GM10248 (cell line): ENCODE measurements around the gene CCDC34.

ENCODE experiments used
- CTCF ChIA-PET: fragments of 300-600 bp; sonication (Branson Sonifier 250); formaldehyde crosslinking; extraction: SDS; loops from one replicate; lab custom pipeline; 2021; ENCODE audit warnings: antibody characterized with exemption; lab: Yijun Ruan, JAX
- POLR2A ChIA-PET: fragments of 350-650 bp; sonication (Branson Sonifier 250); formaldehyde crosslinking; extraction: SDS; loops from one replicate; lab custom pipeline; 2020; ENCODE audit warnings: antibody characterized with exemption; lab: Yijun Ruan, JAX
- DNase-seq: peaks from one replicate; pipeline ENCODE4 v3.0.0; 2012; ENCODE audit errors: extremely low spot score
- TF ChIP-seq, protein P1 (sequence below): IDR thresholded peaks from 2 replicates; pipeline ENCODE4 v1.5.1; 2012; ENCODE audit warnings: mild to moderate bottlenecking, low read depth; ENCODE audit errors: extremely low read depth, missing control alignments, control extremely low read depth

CCDC34 gene

DNA sequence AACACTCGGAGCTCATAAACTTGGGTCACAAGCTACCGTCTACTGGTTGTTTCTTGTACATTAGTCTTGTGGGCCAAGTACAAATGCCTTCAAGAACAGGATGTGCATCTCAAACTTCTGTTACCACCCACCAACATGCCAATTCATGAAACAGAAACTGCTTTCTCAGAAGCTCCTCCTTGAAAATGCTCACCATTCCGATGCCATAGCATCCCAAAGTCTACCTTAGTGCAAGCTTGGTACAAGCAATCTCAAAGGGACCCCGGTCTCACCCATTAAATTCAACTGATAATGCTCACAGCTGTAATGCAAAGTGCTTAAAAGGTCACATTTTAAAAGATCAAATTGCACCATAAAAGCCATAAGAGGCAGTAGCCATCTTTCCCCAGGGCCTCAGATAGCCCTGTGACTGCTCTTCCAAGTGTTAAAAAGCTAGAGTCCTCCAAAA, 31.8 kb upstream of the CCDC34 start:
- ChIA-PET POLR2A (no interaction called here), CTCF (interaction anchor here (0.9 to 1.4 kb wide), 3 partner anchors 10 to 99 kb away, joined by 3 to 4 read pairs (median 4); no protein-coding TSS in a partner anchor)
- TF ChIP-seq, protein P1, sequence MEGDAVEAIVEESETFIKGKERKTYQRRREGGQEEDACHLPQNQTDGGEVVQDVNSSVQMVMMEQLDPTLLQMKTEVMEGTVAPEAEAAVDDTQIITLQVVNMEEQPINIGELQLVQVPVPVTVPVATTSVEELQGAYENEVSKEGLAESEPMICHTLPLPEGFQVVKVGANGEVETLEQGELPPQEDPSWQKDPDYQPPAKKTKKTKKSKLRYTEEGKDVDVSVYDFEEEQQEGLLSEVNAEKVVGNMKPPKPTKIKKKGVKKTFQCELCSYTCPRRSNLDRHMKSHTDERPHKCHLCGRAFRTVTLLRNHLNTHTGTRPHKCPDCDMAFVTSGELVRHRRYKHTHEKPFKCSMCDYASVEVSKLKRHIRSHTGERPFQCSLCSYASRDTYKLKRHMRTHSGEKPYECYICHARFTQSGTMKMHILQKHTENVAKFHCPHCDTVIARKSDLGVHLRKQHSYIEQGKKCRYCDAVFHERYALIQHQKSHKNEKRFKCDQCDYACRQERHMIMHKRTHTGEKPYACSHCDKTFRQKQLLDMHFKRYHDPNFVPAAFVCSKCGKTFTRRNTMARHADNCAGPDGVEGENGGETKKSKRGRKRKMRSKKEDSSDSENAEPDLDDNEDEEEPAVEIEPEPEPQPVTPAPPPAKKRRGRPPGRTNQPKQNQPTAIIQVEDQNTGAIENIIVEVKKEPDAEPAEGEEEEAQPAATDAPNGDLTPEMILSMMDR = no peak
- no peak for DNase-seq

DNA sequence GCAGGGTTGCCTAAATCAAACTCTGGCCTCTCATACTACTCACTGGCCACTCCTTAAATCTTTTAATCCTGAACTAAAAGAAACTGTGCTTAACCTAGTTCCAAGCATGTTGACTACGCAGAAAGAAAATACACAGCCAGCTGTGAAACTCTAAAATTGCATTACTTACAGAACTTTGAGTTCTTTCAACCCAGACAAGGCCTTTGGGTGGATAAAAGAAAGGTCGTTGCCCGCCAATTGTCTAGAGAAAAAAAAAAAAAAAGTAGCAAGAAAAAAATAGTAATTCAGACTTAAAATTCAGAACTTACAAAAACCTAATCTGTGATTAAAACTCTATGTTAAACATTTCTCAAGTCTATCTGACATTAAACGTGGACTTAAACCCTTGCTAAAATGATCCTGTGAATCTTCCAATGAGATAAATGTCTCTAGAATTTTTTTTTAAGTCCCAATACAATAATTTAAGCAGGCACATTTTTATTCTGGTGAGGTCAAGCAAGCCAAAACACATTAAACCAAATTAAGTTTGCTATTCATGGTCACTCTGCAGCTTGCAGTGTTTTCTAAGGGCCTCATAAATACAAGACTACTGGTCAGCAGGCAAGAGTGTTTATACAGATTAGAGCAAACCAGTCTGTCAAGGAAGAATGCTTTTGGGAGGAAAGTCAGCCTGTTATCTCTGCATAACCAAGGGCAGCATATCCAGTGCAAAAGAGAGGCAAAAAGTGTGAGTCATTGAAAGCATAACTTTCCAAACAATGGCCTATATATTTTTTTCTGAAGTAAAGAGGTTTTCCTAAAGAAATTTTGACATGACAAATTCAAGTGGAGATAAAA, 29.5 kb upstream of the CCDC34 start:
- no peak for DNase-seq
- CTCF ChIA-PET = interaction anchor here (0.7 to 2.7 kb wide), 3 partner anchors 11 to 93 kb away, joined by 3 to 8 read pairs (median 5); no protein-coding TSS in a partner anchor
- POLR2A ChIA-PET = no interaction called here
- TF ChIP-seq, protein P1 = no peak

DNA sequence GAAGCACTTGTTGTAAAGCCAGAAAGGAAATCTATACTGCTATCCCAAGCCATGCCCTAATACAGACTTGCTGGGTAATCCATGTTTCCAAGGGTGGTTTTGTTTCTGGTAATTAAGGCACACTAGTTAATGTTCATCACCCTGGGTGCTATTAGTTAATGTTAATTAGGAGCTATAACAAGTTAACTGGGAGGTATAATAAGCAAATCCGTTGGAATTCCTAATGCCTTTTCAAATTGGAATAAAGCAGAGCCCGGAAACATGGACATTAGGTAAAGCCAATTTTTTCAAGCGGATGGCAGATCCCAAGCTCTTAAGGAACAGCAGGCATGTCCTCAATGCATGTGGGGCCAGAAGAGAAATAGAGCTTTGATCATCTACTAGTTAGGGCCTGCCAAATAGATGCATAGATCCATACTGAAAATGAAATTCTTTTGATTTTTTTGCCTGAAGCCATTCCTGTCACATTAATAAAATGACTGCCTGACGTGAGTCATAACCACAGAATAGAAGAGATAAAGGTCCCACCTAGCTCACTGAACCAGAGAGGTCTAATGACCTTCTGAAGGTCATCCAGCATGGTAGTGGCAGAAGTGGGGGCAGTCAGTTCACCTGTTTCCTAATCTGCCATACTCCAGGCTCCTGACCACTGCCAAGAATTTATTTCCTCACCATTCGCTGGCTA, 28.5 kb upstream of the CCDC34 start:
- POLR2A ChIA-PET = no interaction called here
- TF ChIP-seq, protein P1 = no peak

DNA sequence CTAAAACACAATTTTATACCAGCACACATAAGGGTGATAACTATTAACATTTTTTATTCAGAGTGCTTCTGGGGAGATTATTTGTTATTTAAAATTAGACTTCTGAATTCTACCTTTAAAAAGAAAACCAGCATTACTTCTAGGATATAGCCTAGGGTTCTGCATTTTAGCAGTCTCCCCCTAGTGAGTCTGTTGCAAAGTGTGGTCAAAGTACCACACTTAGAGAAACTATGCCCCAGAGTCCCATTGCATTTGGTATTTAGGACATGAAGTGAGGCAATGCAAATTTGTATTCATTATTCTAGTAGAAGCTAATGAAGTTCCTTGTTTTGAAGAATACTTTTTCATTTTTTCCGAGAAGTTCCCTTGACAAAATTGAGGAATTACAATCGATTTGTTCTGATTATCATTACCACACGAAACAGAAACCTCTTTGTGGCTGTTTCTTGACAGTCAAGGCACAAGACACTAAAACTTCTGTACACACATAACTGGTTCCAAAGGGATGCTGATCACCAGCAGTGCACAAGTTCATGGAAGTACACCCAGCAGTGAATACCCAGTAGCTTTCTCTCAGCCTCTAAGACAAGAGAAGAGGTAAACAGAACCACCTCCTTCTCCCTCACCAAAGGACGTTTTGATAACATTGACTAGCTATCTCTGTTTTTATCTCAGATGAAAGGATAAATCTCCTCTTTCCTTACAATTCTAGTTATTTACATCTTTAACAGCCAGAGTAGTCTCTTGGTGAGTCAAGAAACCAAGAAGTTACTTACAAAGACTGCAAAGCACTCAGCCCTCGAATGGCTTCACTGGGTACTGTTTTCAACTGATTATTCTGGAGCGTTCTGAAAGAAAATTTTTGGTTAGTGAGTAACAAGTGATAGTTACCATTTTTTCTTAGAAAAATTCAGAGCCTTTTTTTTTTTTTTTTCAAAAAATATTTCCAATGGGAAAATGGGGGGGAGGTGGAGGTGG, 27.6 kb upstream of the CCDC34 start:
- CTCF ChIA-PET = interaction anchor here (1.1 to 2.7 kb wide), 4 partner anchors 9 to 15 kb away, joined by 3 to 8 read pairs (median 4); no protein-coding TSS in a partner anchor
- TF ChIP-seq, protein P1 = no peak
- POLR2A ChIA-PET = no interaction called here
- DNase-seq = no peak

More for the DNA sequence above, 28.5 kb upstream of the CCDC34 start:
- CTCF ChIA-PET = interaction anchor here (0.7 to 2.7 kb wide), 4 partner anchors 10 to 94 kb away, joined by 3 to 8 read pairs (median 4); no protein-coding TSS in a partner anchor
- DNase-seq = no peak

DNA sequence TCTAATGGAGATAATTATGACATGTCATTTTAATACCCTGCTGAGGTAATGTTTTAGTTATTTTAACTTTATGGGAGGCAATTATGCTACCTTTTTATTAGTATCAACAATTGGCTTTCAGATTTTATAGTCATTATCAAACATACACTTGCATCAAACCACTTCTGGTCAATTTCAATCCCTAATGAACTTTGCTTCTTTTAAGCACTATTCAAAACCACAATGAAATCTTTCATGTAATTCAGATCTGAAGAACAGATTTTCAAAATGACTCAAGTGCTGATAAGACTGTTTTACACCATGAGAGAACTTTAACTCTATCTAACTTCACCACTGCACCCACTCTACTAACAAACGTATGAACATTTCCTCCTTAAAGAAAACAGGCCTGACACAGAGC, 25.9 kb upstream of the CCDC34 start:
- no peak for DNase-seq
- POLR2A ChIA-PET = no interaction called here
- CTCF ChIA-PET = no interaction called here
- TF ChIP-seq, protein P1 = no peak
